GM04503 (cell line): ENCODE data around the gene PRMT3.
"Not testable (repeated sequence)": the region's sequence is repeated elsewhere in the genome, so short reads cannot be mapped to it uniquely, and the experiment has no call there.

Experiments
- DNase-seq: peaks from one replicate; pipeline ENCODE4 v3.0.0-alpha.2; 2012; ENCODE audit warnings: low read depth

The PRMT3 gene

DNA sequence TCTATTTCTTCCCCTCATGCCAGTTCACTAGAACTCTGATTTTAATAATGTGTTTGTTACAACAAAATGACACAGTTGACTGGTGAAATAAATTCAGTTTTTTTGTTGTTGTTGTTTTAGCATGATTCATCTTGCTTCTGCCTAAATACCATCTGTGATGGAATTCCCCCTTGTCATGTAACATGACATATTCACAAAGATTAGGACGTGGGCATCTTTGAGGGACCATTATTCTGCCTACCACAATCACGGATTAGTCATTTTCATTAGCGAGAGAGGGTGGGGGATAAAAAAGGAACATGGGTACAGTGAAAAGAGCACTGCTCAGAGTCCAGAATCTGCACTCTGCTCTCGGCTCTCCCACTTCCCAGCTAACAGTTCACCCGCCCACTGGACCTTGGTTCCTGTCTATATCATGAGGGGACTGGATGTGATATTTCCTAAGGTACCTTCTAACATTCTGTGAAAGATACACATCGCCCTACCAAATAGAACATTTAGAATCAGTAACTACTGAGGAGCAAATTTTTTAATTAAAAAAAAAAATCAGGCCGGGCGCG lies 12.7 kb upstream of the PRMT3 start:
- DNase-seq = no peak

DNA sequence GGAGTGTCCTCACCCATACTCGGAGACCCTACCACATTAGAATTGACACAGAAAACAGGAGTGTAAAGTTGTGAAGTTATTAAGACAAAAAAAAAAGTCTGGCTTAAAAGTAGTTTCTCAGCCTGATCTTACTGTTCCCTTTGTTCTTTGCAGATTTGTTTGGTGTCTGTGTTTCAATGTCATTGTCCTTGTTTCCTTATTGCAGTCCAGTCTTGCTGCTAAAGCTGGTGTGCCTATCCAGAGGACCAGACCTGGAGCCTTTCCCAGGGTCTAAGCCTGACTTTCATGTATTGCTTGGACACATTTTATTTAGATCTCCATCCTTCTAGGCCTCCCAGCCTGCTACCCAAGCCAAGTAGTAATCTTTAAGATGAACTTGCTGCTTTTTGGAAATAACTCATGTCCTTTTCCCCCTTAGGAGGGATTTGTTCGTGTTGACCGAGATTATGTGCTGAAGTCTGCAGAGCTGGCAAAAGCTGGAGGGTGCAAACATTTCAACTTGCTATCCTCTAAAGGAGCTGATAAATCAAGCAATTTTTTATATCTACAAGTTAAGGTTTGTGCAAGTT lies 11.3 kb upstream of the PRMT3 start:
- no peak for DNase-seq

DNA sequence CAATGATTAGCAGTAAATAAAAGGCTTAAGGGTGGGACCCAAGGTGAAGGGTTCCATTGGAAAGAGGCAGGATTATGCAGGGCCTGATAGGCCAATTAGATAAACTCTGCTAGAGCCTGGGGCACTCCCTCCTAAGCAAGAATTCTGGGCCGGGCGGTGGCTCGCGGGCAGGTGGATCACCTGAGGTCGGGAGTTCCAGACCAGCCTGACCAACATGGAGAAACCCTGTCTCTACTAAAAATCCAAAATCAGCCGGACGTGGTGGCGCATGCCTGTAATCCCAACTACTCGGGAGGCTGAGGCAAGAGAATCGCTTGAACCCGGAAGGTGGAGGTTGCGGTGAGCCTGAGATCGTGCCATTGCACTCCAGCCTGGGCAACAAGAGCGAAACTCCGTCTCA lies 1.5 kb upstream of the PRMT3 start:
- DNase-seq = not testable (repeated sequence)

DNA sequence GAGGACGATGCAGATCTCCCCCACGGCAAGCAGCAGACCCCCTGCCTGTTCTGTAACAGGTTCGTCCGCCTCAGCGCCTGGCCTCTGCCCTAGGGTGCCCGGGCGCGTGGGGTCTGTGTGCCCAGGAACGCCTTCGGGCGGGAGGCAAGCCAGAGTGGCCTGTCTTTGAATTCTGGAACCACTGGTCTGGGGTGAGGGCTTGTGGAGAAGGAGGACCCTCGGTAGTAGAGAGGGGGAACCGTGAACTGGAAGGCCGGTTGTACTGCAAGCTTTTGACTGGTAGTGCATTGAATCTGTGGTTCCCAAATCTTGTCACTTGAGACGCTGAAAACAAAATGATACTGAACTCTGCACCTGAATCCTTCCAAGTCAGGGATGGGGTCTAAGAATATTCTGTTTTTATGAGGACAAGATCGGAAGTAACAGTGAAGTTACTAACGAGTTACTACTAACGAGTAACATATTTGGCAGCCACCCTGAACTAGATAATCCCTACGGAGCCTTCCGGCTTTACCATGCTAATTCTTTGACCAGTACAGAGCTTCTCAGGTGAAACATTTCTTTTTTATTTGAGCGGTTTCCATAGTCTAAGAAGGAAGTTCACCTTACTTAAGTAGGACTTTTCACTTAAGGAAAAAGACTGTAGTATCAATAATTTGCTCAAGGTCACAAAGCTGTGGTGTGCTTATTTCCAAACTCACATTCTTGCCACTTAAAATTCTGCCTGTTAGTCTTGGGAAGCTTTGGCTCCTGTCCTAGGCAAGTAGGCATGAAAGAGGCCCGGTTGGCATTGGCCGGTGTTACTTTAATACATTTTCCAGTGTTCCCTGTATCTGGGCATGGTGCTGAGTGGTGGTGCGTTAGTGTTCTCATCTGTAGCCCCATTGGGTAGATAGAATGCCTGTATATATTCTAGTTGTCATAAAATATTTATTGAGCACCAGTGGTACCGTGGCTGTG lies 860 bp downstream of the PRMT3 start:
- no peak for DNase-seq

DNA sequence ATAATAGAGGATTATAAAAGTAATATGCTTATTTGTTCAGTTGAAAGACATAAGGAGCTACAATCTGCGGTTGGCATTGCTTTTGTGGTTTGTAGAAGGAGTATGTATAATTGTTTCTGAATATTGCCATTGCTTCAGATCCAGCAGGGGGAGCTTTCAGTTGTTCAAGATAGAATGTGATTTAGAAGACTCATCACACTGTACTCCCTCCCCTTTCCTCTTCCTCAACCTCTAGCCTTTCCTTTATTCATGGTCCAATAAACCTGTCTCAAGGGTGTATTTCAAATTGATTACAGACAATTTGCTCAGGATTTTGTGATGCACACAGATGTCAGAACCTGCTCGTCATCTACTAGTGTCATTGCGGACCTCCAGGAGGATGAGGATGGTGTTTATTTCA lies 9.8 kb downstream of the PRMT3 start:
- no peak for DNase-seq

DNA sequence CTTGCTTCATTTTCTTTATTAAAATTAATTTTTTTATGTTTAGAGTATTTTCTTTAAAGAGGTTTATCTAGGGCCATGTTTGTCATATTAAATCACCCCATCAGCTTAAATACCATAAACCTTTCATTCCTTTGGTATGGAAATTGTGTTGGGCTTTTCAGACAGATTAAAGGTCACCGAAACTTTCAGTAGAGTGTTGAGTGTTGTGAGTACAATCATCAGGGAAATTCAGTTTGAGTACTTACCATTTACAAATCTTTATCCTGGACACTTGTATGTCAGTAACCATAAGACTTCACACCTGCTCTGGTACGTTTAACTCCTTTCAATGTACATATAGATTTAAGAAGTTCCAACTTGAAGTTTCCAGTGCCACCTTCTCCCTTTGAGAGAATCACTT lies 12.0 kb downstream of the PRMT3 start:
- no peak for DNase-seq

DNA sequence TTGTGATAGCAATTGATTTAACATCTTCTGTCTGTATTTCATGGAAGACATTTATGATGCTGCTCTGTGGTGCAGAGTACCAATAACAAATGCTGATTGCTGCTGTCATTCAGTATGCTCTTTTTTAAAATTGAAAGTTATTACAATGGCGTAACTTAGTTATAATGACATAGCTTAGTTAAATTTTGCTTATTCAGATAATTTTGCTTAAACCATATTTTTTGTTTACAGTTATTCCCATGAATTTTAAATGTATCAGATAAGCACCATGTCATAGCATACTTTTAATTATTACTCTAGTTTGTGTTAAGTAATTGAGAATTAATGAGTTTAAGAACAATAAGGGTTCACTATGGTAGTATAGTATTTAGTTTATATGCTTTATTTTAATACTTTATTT lies 15.5 kb downstream of the PRMT3 start:
- DNase-seq = no peak

DNA sequence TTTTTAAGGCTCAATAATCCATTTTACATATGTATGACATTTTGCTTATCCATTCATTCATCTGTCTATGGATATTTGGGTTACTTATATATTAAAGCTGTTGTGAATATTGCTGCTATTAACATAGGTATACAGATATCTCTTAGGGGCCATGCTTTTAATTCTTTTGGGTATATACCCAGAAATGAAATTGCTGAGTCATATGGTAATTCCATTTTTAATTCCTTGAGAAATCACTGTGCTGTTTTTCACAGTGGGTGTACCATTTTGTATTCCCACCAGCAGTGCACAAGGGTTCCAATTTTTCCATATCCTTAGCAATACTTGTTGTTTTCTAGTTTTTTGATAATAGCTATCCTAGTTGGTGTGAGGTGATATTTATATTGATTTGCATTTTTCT lies 19.0 kb downstream of the PRMT3 start:
- no peak for DNase-seq

DNA sequence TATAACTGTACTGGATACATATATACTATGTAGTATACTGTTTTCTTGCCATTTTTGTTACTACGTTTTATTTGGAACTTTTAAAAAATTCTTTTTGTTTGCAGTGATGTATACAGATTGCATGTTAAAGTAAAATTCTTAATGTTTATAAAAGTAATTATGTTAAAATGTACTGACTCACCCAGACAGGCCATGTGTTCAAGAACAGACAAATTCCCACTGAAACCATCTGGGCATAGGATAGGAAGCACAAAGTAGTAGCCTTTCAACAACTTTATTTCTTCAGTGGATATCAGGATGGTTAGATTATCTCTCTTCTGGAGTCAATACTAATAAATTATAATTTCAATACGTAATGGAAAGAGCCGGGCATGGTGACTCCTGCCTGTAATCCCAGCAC lies 19.8 kb downstream of the PRMT3 start:
- no peak for DNase-seq

DNA sequence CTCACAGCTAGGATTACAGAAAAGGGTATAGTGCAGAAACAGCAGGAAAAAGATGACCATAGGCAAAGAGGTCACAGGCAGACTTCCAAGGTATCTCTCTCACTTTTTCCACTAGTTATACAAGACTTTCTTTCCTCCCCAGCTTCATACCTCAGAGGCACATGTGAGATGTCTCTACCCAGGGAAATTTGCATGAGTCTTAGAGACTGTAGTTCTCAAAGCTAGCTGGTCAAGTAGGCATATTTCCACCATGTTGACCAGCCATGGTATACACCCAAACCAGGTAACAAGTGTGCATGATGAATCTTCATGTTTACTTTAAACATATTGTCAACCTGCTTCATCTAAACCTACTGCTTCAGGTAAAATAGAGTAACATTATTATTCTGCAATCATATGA lies 27.9 kb downstream of the PRMT3 start:
- DNase-seq = no peak

DNA sequence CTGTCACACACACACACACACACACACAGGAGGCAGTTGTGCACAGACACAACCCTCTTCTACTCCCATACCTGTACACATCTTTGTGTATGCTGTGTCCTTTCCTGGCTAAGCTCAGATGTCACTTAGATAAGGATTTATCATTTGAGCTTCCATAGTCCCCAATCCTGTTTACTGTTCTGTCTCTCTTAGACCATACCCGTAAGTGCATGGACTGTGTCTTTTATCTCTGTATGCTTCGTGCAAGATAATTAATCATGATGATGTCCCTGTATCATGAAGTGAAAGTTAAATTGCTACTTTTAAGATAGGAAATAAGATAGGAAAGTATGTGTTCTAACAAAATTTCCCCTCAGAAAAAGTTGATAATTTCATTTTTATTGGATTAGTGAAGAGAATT lies 30.3 kb downstream of the PRMT3 start:
- DNase-seq = no peak

DNA sequence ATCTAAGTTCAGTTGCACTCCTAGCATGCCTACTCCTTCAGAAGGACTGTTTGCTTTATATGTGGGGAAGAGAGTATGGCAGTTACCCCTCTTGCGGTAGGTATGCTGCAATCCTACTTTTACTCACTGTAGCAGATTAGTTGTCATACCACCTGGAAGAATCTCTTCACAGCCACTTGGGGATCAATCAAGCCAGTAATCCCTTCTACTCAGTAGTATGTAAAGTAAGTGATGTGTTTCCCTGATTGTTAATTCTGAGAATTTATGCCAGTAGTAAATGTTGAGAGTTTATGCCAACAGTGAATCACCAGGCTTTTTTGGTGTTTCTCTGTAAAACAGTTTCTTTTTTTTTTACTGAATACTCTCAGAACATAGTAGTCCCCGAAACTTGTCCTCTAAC lies 34.4 kb downstream of the PRMT3 start:
- no peak for DNase-seq

DNA sequence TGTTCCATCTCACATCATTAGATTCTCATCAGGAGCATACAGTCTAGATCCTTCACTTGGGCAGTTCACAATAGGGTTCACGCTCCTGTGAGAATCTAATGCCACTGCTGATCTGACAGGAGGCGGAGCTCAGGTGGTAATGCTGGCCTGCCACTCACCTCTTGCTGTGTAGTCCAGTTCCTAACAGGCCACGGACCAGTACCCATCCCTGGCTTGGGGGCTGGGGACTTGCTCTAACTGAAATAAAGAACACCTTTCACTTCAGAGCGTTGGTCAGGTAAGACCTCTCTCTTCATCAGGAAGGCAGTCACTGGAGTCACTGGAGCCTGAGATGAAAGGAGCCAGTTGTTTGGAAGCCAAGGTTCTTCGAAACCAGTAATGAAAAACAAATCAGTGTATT lies 41.7 kb downstream of the PRMT3 start:
- no peak for DNase-seq

DNA sequence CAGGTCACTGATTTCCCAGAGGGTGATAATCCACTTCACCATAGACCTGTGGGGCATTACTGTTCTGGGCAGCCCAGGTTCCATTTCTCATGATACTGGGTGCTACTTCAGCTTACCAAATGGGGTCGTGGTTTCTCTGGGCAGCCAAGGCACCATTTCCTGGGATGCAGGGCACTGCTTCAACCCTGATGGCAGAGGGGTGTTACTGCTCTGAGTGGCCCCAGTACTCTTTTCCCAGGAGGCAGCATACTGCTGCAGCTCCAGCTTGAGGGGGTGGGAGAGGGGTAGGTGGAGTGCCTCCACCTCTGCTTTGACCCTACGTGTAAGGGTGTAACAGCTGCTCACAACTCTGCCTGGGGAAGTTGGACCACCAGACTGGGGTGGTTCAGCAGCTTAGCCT lies 51.1 kb downstream of the PRMT3 start:
- no peak for DNase-seq

DNA sequence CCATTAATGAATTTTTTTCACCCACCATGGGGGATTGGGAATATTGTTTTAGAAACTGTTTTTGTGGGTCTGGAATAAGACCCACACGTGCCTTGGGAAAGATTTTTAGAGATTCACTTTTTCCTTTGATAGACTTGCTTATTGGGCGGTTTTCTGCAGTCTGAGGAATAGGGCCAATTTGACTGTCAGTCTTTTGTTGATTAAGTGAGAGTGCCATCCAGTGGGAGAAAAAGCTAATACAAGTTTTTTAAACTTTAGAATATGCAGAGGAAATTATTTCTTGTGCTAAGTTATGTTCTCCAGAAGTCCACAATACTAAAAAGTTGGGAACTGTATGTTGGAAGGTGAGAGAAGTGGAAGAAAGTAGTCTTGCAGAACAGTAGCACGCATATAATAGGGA lies 56.1 kb downstream of the PRMT3 start:
- DNase-seq = no peak

DNA sequence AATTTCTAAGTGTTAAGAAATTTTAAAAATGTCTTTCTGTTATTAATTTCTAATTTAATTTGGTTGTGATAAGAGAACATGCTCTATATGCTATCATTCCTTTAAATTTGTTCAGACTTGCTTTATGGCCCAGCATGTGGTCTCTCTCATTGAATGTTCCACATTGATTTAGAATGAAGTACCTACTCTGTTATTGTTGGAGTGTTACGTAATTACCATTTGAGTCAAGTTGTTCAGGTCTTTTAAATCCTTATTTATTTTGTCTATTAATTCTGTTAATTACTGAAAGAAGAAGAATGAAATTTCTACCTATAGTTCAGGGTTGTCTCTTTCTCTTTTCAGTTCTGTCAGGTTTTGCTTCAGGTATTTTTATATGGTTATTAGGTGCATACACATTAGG lies 57.0 kb downstream of the PRMT3 start:
- no peak for DNase-seq

DNA sequence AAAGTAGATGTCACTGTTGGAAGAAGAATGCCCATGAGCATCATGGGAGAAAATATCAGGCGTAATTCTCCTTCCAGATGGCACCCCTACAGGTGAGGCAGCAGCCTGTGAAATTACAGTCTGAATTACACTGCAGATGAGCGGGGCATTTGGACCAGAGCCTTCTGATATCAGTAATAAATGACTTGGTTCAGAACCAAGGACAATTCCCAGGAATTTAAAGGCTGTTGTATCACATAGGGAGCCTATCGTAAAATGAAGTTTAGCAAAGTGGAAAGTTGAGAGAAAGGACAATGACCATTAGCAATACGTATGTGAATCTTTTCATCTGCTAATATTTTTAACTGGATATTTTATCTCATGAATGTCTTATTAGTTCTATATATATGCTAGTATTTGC lies 61.3 kb downstream of the PRMT3 start:
- no peak for DNase-seq

DNA sequence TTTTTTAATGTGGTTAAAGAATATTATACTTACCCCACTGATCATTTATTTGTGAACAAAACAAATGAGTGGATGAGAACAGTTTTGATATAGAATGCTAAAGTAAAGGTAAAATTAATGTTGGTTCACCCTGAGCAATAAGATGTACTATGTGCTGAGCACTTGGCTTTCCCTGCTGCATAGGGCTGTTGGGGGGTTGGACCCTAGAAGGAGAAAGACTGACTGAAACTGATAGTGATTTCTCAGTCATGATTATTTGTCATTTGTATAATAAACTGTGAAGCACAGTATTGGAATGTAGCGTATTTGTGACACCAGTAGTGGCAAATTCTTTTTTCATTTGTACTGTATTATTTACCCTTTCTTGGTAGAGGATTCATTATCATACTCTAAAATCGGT lies 63.3 kb downstream of the PRMT3 start:
- no peak for DNase-seq

DNA sequence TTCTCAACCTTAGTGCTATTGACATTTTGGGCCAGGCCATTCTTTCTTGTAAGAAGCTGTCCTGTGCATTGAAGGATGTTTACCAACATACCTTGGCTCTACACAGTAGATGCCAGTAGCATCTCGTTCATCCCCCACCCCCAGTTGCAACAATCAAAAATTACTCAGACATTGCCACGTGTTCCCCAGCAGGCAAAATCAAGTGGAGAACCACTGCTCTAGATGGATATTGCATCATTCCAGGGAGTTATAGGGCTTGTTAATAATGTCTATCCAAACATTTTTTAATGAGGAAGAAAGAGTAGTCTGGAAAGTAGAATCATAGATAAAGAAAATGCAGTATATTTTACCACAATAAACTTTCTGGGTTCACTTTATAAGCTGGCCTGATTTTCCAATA lies 64.1 kb downstream of the PRMT3 start:
- DNase-seq = no peak

DNA sequence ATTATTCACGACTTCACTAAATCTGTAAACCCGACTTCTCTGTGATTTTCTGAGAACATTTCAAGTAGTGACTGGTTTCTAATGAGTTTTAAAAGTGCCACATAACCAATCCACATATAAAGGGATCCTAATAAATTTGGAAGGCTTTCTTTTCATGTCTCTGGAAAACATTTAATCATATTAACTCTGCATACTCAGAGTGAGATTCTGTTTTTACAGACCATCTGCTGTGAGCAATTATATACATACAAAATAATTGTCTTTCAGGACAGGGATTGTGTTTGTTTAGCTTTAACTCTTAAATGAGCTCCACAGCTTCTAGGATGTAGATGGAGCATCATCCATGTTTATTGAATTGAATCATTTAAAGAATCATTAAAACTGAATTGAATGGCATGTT lies 65.1 kb downstream of the PRMT3 start:
- no peak for DNase-seq

DNA sequence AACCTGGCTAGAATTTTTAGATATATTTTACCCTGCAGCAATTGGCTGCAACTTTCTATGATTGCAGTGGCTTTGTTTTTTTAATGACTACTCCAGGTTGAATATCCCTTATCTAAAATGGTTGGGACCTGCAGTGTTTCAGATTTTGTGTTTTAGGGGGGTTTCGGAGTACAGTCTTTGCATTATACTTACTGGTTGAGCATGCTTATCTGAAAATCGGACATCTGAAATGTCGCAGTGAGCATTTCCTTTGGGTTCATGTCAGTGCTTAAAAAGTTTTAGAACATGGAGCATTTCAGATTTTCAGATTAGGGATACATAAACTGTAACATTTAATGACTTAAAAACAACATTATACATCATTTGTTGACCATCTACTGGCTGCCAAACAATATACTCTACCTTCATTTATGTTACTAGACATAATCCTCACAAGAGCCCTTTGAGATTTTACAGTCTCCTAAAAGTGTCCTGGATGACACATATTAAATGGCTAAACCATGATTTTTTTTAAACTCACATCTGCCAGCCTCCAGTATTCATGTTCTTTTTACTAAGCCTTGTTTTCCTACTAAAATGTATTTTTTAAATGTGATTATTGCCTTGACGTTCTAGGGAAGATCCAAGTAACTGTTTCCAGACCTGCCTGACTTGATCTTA lies 66.3 kb downstream of the PRMT3 start:
- no peak for DNase-seq

DNA sequence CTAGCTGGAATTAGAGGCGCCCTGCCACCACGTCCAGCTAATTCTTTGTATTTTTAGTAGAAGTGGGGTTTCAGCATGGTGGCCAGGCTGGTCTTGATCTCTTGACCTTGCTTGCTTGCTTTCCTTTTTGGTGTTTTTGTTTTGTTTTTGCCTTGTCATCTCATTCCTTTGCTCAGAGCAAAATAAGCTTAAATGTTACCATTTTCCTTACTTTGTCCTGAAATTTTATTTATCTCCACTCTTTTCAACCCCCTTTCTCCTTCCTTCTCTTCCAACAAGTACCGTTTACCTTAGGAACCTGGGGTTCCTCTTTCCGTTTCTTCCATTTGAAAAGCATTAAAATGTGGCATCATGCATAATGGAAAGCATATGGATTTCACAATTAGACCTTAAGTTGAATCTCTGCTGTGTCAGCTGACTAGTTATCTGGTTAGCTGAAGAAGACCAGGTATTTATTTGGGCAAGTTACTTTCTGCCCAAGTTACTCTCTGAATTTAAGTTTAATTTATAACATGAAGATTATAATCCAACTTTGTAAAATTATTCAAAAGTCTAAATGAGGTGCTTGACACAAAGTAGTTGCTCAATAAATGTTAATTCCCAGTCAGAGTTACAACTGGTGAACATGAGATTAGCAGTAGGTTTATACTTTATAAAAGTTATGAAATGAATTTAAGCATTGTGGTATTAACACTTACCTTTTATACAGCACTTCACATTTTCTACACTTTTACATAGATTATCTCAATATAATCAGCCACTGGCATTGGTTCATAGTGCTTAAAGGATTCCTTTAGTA lies 69.7 kb downstream of the PRMT3 start:
- no peak for DNase-seq
